PFSK-1 (cell line): ENCODE measurements around the gene DUSP28.

Experiments used
- FOXP2 ChIP-seq: optimal IDR thresholded peaks from 2 replicates; pipeline ENCODE3; 2011; ENCODE audit warnings: borderline replicate concordance, control low read depth, inconsistent platforms; ENCODE audit not compliant: insufficient read depth; ENCODE audit errors: extremely low read length, extremely low read depth
- POLR2AphosphoS5 ChIP-seq: IDR thresholded peaks from 2 replicates; pipeline ENCODE4 v1.6.1; 2012; ENCODE audit warnings: low read depth, mild to moderate bottlenecking, control low read depth, low read length, moderate library complexity
- REST ChIP-seq, 2 experiments: IDR thresholded peaks; 2 replicates each; pipeline versions ENCODE4 v1.6.1 to v1.8.0; 2011 to 2012; ENCODE audit warnings: low read depth in 2 of 2, low read length in 2 of 2, control low read depth in 1 of 2, inconsistent platforms in 1 of 2, mild to moderate bottlenecking in 1 of 2, moderate library complexity in 1 of 2; ENCODE audit not compliant: insufficient read depth in 1 of 2
- SIN3A ChIP-seq: IDR thresholded peaks from 2 replicates; pipeline ENCODE4 v1.6.1; 2012; ENCODE audit warnings: mild to moderate bottlenecking, low read length, moderate library complexity, borderline replicate concordance; ENCODE audit not compliant: insufficient read depth
- TAF1 ChIP-seq: IDR thresholded peaks from 2 replicates; pipeline ENCODE4 v1.6.1; 2012; ENCODE audit warnings: low read length, control low read depth, borderline replicate concordance; ENCODE audit not compliant: insufficient read depth

Gene DUSP28

GRCh38 chr2:240519396-240520129 is 40.6 kb upstream of the DUSP28 start:
- no peak for TF ChIP-seq POLR2AphosphoS5
- no peak for TF ChIP-seq TAF1
- TF ChIP-seq SIN3A = no peak
- no peak for TF ChIP-seq REST (IDR thresholded peaks at IDR 0.05; ENCODE audit: insufficient read depth in 1 of 2, low read depth in 2 of 2, low read length in 2 of 2)
- TF ChIP-seq FOXP2 = no peak

GRCh38 chr2:240520130-240520973 is 39.8 kb upstream of the DUSP28 start:
- no peak for TF ChIP-seq SIN3A
- no peak for TF ChIP-seq POLR2AphosphoS5
- TF ChIP-seq FOXP2 = no peak
- no peak for TF ChIP-seq TAF1
- TF ChIP-seq REST (IDR thresholded peaks at IDR 0.05; ENCODE audit: insufficient read depth in 1 of 2, low read depth in 2 of 2, low read length in 2 of 2) = no peak

- TF ChIP-seq TAF1 = no peak
- TF ChIP-seq FOXP2 = no peak
- no peak for TF ChIP-seq SIN3A
These were observed 39.2 kb upstream of the DUSP28 start for GRCh38 chr2:240520974-240521350.

- TF ChIP-seq TAF1 (no peak), FOXP2 (no peak), POLR2AphosphoS5 (no peak), REST (IDR thresholded peaks at IDR 0.05; ENCODE audit: insufficient read depth in 1 of 2, low read depth in 2 of 2, low read length in 2 of 2) (no peak), SIN3A (no peak)
These were observed 37.8 kb upstream of the DUSP28 start for GRCh38 chr2:240522406-240522805.

- TF ChIP-seq POLR2AphosphoS5 = no peak
- TF ChIP-seq TAF1 = no peak
- no peak for TF ChIP-seq FOXP2
- TF ChIP-seq SIN3A = no peak
- no peak for TF ChIP-seq REST (IDR thresholded peaks at IDR 0.05; ENCODE audit: insufficient read depth in 1 of 2, low read depth in 2 of 2, low read length in 2 of 2)
These were observed 36.5 kb upstream of the DUSP28 start for GRCh38 chr2:240523451-240524281.
